EH (cell line): Measurements from ENCODE around the gene DUOX2.
"Not testable (repeated sequence)": the region's sequence is repeated elsewhere in the genome, so short reads cannot be mapped to it uniquely, and the experiment has no call there.

Experiments used
- DNase-seq: peaks from one replicate; pipeline ENCODE4 v3.0.0-alpha.2; 2015; ENCODE audit warnings: low read depth

Gene DUOX2

DNA sequence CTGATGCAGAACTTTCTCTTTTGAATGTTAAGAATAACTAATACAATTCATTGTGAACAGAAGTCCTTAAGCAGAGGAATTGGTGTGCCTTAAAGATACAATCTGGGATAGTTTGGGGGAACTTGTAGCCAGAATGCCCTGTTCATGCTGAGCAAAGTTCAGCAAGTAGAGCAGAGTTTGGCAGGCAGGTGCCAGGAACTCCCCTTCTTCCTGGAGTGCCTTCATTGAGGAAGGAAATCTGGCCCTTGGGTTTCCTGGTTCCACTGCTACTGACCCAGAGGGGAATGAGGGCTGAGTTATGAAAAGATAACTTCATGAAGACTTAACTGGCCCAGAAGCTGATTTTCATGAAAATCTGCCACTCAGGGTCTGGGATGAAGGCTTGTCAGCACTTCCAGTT lies 40.4 kb downstream of the DUOX2 start:
- not testable (repeated sequence) for DNase-seq

DNA sequence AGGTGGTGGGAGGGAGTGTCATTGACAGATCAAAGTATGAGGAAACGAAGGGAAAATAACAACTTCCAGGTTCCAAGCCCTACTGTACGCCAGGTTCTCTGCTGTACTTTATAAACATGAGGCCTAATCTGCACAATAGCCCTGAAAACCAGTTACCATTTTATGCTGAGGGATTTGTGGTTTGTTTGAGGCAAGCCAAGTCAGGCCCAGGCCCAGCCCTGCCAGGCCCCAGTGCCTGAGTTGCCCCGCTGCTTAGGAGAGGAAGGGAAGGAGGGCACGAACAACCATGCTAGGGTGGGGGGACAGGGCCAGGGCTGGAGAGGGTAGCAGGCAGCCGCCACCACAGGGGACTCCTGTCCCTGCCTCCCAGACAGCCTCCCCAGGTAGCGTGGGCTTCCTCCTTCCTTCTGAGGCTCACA lies 44.0 kb downstream of the DUOX2 start:
- not testable (repeated sequence) for DNase-seq

DNA sequence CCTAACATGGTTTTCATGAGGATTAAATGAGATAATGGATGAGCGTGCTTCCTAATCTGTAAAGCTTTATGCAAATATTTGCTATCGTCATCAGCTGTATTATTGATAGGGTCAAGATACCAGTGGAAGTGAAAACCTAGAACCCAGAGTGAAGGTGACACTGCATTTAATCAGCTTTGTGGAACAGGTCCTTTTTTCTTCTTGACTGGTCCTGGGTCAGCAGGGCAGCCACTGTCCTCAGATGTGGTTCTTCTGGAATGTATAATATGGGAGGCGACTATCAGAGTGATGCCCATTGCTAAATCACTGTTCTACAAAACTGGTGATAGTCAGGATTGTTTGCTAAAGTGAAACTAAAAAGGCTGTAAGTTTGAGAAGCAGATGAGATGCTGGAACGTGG lies 49.6 kb downstream of the DUOX2 start:
- peak; percentile 32 for DNase-seq

DNA sequence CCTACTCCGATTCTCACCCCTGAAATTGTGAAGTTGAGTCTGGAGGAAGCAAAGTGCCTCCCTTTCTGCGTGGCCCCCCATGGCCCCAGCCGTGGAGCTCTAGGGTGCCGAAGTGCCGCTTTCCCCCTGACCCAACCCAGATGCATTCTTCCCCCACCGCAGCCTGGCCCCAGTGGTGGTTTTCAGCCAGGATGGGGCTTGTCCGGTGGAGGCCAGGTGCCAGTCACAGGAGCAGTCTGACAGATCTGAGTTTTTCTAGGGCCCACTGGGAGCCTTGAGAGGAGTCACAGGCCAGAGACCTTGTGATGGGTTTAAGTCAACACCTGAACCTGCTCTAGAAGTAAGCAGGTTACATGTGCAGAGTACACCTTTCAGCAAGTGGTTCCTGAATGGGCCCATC lies 51.7 kb downstream of the DUOX2 start:
- not testable (repeated sequence) for DNase-seq

DNA sequence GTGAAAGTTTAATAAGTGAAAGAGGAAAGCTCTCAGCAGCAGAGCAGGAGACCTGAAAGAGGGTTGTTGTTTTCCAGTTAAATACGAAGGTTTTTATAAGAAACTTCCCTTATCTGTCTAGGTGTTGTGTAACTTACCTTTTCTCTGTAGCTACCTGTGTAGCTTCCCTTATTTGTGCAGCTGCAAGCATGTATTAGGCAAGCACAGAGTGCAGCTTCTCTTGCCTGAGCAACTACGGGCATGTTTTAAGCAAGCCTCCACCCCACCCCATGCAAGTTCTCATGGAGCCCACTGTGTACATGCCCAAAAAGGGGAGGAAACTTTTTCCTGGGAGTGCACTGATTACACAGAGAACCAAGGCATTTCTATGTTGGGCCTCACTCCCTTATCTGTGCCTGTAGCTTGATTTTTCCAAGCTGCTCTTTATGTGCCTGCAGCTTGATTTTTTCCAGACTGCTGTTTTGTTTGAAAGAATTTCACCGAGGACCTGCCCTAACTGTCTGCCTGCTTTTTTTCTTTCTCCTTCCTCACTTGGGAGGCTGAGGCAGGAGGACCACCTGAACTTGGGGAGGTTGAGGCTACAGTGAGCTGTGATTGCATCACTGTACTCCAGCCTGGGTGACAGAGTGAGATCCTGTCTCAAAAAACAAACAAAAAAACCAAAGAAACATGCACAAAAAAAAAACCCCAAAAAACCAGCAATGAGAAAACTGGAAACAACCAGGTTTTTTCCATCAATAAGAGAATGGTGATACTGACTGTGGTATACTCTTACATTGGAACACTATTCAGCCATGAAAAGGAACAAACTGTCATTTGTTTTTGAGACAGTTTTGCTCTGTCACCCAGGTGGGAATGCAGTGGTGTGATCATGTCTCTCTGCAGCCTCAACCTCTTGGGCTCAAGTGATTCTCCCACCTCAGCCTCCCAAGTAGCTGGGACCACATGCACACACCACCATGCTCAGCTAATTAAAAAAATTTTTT lies 55.0 kb downstream of the DUOX2 start:
- not testable (repeated sequence) for DNase-seq

DNA sequence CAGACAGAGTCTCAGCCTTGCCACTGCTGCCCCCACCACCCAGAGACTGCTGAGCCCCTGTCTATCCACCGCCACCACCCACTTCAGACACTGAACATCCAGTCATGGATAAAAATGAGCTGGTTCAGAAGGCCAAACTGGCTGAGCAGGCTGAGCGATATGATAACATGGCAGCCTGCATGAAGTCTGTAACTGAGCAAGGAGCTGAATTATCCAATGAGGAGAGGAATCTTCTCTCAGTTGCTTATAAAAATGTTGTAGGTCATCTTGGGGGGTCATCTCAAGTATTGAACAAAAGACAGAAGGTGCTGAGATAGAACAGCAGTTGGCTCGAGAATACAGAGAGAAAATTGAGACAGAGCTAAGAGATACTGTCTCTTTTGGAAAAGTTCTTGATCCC lies 61.3 kb downstream of the DUOX2 start:
- not testable (repeated sequence) for DNase-seq

DNA sequence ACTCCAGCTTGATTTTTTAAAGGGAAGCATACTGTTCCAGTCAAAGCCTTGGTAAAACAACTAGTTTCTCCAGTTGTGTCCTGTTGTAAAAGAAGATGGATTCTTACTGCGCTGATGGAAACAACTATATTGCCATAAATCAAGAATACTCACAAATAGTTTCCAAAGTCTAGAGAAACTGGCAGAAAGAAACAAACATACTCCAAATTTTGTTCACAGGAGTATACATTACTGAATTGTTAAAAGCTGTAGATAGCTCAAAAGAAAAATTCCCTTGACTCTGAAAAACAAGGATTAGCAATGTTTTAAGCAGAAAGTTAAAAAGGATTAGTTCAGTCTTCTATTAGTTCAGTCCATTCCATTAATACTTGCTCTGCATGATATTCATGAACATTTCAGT lies 63.4 kb downstream of the DUOX2 start:
- no peak for DNase-seq

DNA sequence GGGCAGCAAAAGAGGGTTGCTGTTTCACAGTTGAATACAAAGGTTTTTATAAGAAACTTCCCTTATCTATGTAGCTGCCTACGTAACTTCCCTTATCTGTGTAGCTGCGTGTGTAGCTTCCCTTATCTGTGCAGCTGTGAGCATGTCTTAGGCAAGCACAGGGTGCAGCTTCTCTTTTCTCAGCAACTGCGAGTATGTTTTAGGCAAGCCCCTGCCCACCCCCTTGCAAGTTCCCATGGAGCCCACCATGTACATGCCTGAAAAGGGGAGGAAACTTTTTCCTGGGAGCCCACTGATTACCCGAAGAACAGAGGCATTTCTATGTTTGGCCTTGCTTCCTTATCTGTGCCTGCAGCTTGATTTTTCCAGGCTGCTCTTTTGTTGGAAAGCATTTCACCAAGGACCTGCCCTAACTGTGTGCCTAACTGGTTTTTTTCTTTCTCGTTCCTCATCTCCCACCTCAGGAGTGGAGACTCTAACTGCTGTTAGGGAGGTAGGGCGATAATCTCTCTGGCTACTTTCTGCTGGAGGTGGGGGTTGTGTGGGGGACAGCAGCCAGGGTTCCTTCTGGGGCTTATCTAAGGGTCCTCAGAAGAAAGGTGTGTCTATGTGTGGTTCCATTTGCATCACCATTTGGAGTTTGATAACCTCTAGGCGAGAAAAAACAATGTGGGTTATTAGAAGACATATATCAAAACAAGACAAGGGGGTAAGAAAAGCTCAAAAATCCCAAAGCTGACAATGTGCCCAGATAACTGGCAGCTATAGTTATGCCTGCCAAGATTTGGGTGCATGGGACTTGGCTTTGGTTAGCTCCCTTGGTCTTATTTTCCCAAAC lies 65.0 kb downstream of the DUOX2 start:
- DNase-seq = no peak

DNA sequence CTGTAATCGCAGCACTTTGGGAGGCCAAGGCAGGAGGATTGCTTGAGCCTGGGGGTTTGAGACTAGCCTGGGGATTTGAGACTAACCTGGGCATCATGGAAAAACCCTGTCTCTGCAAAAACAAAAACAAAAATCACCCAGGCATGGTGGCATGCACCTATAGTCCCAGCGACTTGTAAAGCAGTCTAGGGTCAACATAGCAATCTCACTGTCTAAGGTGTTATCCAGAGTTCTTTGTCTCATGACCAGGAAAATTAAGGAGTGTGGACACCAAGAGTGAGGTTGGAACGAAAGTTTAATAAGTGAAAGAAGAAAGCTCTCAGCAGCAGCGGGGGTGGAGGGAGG lies 65.6 kb downstream of the DUOX2 start:
- not testable (repeated sequence) for DNase-seq

DNA sequence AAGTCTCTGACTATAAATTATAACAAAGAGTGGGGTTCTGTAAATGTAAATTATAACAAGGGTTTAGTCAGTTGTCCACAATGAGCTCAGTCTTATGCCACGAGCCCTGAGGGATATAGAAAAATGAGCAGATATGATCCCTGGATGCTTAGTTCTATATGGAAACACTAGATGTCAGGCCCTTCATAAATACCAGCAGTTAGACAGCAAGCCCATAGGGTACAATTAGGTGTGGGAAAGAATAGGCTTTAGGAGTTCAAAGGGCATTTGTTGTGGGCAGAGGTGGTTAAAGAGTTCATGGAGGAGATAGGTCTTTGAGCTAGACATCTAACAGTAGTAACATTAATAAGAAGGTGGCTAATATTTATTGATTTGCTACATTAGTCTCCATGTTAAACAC lies 69.7 kb downstream of the DUOX2 start:
- not testable (repeated sequence) for DNase-seq

DNA sequence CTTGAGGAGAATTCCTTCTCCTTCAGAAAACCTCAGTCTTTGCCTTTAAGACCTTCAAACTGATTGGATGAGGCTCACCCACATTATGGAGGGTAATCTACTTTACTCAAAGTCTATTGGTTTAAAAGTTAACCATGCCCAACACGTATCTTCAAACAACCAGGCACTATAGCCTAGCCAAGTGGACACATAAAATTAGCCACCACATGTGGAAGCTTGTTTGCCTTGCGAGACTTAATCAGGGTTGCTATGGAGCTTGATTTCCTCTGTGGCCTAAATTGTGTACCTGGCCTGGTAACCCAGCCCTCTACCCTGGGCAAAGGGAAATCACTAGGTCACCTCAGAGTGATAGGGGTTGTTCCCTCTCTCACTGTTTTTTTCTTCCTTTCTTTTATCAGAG lies 71.1 kb downstream of the DUOX2 start:
- DNase-seq = not testable (repeated sequence)
